ENCODE results near the gene ZNF263.

Gene ZNF263

GRCh38 chr16:3328643-3329042 lies 45.4 kb downstream of the ZNF263 start:
- no peak for DNase-seq

All from stimulated activated CD4-positive, alpha-beta T cell treated with anti-CD3 and anti-CD28 coated beads, Interleukin-2, amount 100 ng/mL, for 48 hours (primary cell).